GM19438 (cell line): ENCODE measurements around the gene KIF12.

Source experiments
- ATAC-seq: cut with Tn5 transposase; IDR thresholded peaks from one replicate; pipeline ENCODE4 v1.9.1; 2021; ENCODE audit warnings: low read depth; ENCODE audit not compliant: unreplicated experiment

The KIF12 gene

GRCh38 chr9:114071197-114071795 lies 27.8 kb downstream of the KIF12 start:
- ATAC-seq, result no peak

- ATAC-seq, result no peak
Observed at GRCh38 chr9:114070188-114071103, 28.6 kb downstream of the KIF12 start.

GRCh38 chr9:114069476-114070187 lies 29.5 kb downstream of the KIF12 start:
- ATAC-seq, result no peak

GRCh38 chr9:114065304-114065703 lies 33.8 kb downstream of the KIF12 start:
- no peak for ATAC-seq

- ATAC-seq, result no peak
Observed at GRCh38 chr9:114061830-114062474, 37.1 kb downstream of the KIF12 start.

GRCh38 chr9:114061292-114061691 lies 37.8 kb downstream of the KIF12 start:
- ATAC-seq, result no peak

GRCh38 chr9:114060711-114061110 lies 38.4 kb downstream of the KIF12 start:
- no peak for ATAC-seq

- ATAC-seq, result no peak
Observed at GRCh38 chr9:114060070-114060469, 39.0 kb downstream of the KIF12 start.

- no peak for ATAC-seq
Observed at GRCh38 chr9:114059047-114059803, 39.9 kb downstream of the KIF12 start.

- no peak for ATAC-seq
Observed at GRCh38 chr9:114058688-114059046, 40.4 kb downstream of the KIF12 start.

GRCh38 chr9:114057161-114057885 lies 41.8 kb downstream of the KIF12 start:
- no peak for ATAC-seq

- ATAC-seq, result no peak
Observed at GRCh38 chr9:114056527-114056926, 42.6 kb downstream of the KIF12 start.

- ATAC-seq, result no peak
Observed at GRCh38 chr9:114055894-114056293, 43.2 kb downstream of the KIF12 start.

- no peak for ATAC-seq
Observed at GRCh38 chr9:114055061-114055460, 44.0 kb downstream of the KIF12 start.

GRCh38 chr9:114054191-114054690 lies 44.9 kb downstream of the KIF12 start:
- ATAC-seq, result no peak

- ATAC-seq, result no peak
Observed at GRCh38 chr9:114053246-114054005, 45.7 kb downstream of the KIF12 start.

GRCh38 chr9:114051706-114052105 lies 47.4 kb downstream of the KIF12 start:
- ATAC-seq, result no peak

- ATAC-seq, result no peak
Observed at GRCh38 chr9:114051281-114051680, 47.8 kb downstream of the KIF12 start.

GRCh38 chr9:114050646-114051045 lies 48.4 kb downstream of the KIF12 start:
- ATAC-seq, result no peak
